Testis (tissue), 2 donors: ENCODE data around the gene MRPS26.

Experiments used
- CTCF ChIP-seq, 3 experiments: fragments of 450-650 bp in 2 of 3; fragments of 200-600 bp in 1 of 3; sonication (generic) in 1 of 3; IDR thresholded peaks; one replicate each; pipeline ENCODE4 v1.5.1; 2016 to 2019; ENCODE audit warnings: antibody characterized with exemption in 3 of 3, mild to moderate bottlenecking in 2 of 3, moderate library complexity in 1 of 3
- POLR2A ChIP-seq: fragments of 450-650 bp; IDR thresholded peaks from one replicate; pipeline ENCODE4 v1.6.1; 2017; ENCODE audit warnings: antibody characterized with exemption, mild to moderate bottlenecking, moderate library complexity

- TF ChIP-seq CTCF (IDR thresholded peaks at IDR 0.05), result no peak
- TF ChIP-seq POLR2A, result no peak
Observed at GRCh38 chr20:3044336-3044965, 1.4 kb upstream of the MRPS26 start.
